Panc1 (cell line): ENCODE results near the gene USB1. TPM values are rescaled to one million over a fixed set of nuclear protein-coding genes. Genes with fewer than 3 reads are reported as not detected.

ENCODE experiments used
- ATAC-seq: fragments of 200-7000 bp; cut with Tn5 transposase; 2 replicates; pipeline ENCODE4 v1.9.1; 2020; ENCODE audit warnings: mild to moderate bottlenecking, moderate library complexity
- BruUV-seq: library from RNA; stranded (reverse); fragments of 400-500 nt; replicated peaks from 2 replicates; lab custom pipeline; 2021; lab: Mats Ljungman, UMichigan
- CTCF ChIA-PET: fragments of 300-600 bp; sonication (Branson Sonifier 250); formaldehyde crosslinking; loops from one replicate; lab custom pipeline; 2022; ENCODE audit warnings: antibody characterized with exemption; lab: Charles Lee
- POLR2A ChIA-PET: fragments of 300-600 bp; sonication (Branson Sonifier 250); formaldehyde crosslinking; loops from one replicate; lab custom pipeline; 2022; ENCODE audit warnings: antibody characterized with exemption; lab: Charles Lee
- DNase-seq: peaks from one replicate; pipeline ENCODE4 v3.0.0-alpha.2; 2010; ENCODE audit warnings: low read depth, low spot score
- H3K27ac ChIP-seq: 2 replicates; pipeline ENCODE4 v1.5.1; 2011; ENCODE audit warnings: mild to moderate bottlenecking, low read length, inconsistent platforms
- H3K27me3 ChIP-seq: fragments of 200-500 bp; sonication (Bioruptor generic); 2 replicates; pipeline ENCODE4 v1.6.0; 2014; ENCODE audit warnings: low read length, inconsistent platforms; ENCODE audit not compliant: control insufficient read depth, insufficient read depth
- H3K36me3 ChIP-seq: fragments of 200-500 bp; sonication (Bioruptor generic); 2 replicates; pipeline ENCODE4 v1.5.1; 2014; ENCODE audit warnings: inconsistent platforms, mild to moderate bottlenecking, low read length, moderate library complexity; ENCODE audit not compliant: control insufficient read depth, insufficient read depth
- H3K4me1 ChIP-seq: 2 replicates; pipeline ENCODE4 v1.5.1; 2011; ENCODE audit warnings: inconsistent platforms, mild to moderate bottlenecking, low read length, moderate library complexity; ENCODE audit not compliant: control insufficient read depth, insufficient read depth
- H3K4me3 ChIP-seq, 2 experiments: 2 replicates each; pipeline ENCODE4 v1.5.1; 2011 to 2012; ENCODE audit warnings: low read depth in 2 of 2, low read length in 2 of 2, mild to moderate bottlenecking in 2 of 2, inconsistent platforms in 1 of 2, moderate library complexity in 1 of 2
- H3K9me3 ChIP-seq: fragments of 200-500 bp; sonication (Bioruptor generic); 2 replicates; pipeline ENCODE4 v1.5.1; 2014; ENCODE audit warnings: low read depth, mild to moderate bottlenecking, inconsistent platforms, low read length, moderate library complexity; ENCODE audit not compliant: control insufficient read depth, insufficient read depth
- CTCF ChIP-seq: fragments of 450-650 bp; IDR thresholded peaks from 2 replicates; pipeline ENCODE4 v1.5.1; 2017; ENCODE audit warnings: mild to moderate bottlenecking
- POLR2AphosphoS5 ChIP-seq: IDR thresholded peaks from 2 replicates; pipeline ENCODE4 v1.6.1; 2012; ENCODE audit warnings: mild to moderate bottlenecking, low read depth, low read length, moderate library complexity
- REST ChIP-seq, 2 experiments: IDR thresholded peaks; 2 replicates each; pipeline ENCODE4 v1.6.1; 2011 to 2012; ENCODE audit warnings: low read depth in 2 of 2, control low read depth in 1 of 2, low read length in 1 of 2, mild to moderate bottlenecking in 1 of 2, moderate library complexity in 1 of 2; ENCODE audit not compliant: insufficient read depth in 1 of 2
- SIN3A ChIP-seq: IDR thresholded peaks from 2 replicates; pipeline ENCODE4 v1.6.1; 2012; ENCODE audit warnings: low read depth, mild to moderate bottlenecking, low read length, moderate library complexity, borderline replicate concordance; ENCODE audit not compliant: insufficient read depth
- TCF7L2 ChIP-seq: IDR thresholded peaks from 2 replicates; pipeline ENCODE4 v1.6.1; 2011; ENCODE audit warnings: mild to moderate bottlenecking, low read depth, low read length, inconsistent platforms
- in situ Hi-C: cut with HindIII; loops from 2 replicates; pipeline ENCODE4 v1.10.0; 2016; ENCODE audit warnings: low sequenced_read_pairs, low pct_unique_long_range_greater_than_20kb
- intact Hi-C: fragments of 100-400 bp; cut with micrococcal nuclease; formaldehyde crosslinking; loops from one replicate; pipeline ENCODE4 v1.10.0; 2022; ENCODE audit not compliant: unreplicated experiment
- total RNA-seq: library from RNA; stranded (reverse); gene quantifications from one replicate; pipeline ENCODE4 v1.2.1, GENCODE V29; 2021; ENCODE audit not compliant: unreplicated experiment

The USB1 gene
- total RNA-seq, 1 experiment from 2014 or later: 58.2 TPM

GRCh38 chr16:58051821-58052603 is 50.8 kb downstream of the USB1 start:
- in situ Hi-C loops (no loop called here), intact Hi-C loops (no loop called here)
- ATAC-seq: no peak
- TF ChIP-seq POLR2AphosphoS5: no peak
- no peak for TF ChIP-seq SIN3A
- no peak for TF ChIP-seq CTCF
- TF ChIP-seq TCF7L2: no peak
- TF ChIP-seq REST (IDR thresholded peaks at IDR 0.05; ENCODE audit: insufficient read depth in 1 of 2, low read depth in 2 of 2, low read length in 1 of 2): no peak
- H3K27me3 ChIP-seq: no peaks in the 10 kb centered on the region
- no peak overlapping the region for H3K4me3 ChIP-seq
- H3K36me3 ChIP-seq: no peaks in the 10 kb centered on the region
- DNase-seq: no peak
- ChIA-PET CTCF (no interaction called here), POLR2A (interaction anchor here (0.7 kb wide), 1 partner anchor 165 kb away, joined by 3 read pairs; no protein-coding TSS in a partner anchor)
- no TSS peak for BruUV-seq
- no peak overlapping the region for H3K27ac ChIP-seq
- no peaks in the 10 kb centered on the region for H3K9me3 ChIP-seq
- no peaks in the 10 kb centered on the region; the same call in 1 of the 2 replicates for H3K4me1 ChIP-seq

- Histone ChIP-seq H3K9me3 (no peaks in the 10 kb centered on the region), H3K27ac (no peak overlapping the region), H3K27me3 (no peaks in the 10 kb centered on the region), H3K4me1 (no peaks in the 10 kb centered on the region), H3K36me3 (no peaks in the 10 kb centered on the region), H3K4me3 (no peak overlapping the region)
- in situ Hi-C loops: no loop called here
- BruUV-seq: no TSS peak
- intact Hi-C loops: no loop called here
- TF ChIP-seq POLR2AphosphoS5 (no peak), REST (IDR thresholded peaks at IDR 0.05; ENCODE audit: insufficient read depth in 1 of 2, low read depth in 2 of 2, low read length in 1 of 2) (no peak), SIN3A (no peak), CTCF (no peak), TCF7L2 (no peak)
- DNase-seq (no peak), ATAC-seq (no peak)
- POLR2A ChIA-PET: no interaction called here
- CTCF ChIA-PET: no interaction called here
These were observed 52.4 kb downstream of the USB1 start for GRCh38 chr16:58053682-58054005.
